ENCODE results near the gene PTCD3.

PTCD3 gene

DNA sequence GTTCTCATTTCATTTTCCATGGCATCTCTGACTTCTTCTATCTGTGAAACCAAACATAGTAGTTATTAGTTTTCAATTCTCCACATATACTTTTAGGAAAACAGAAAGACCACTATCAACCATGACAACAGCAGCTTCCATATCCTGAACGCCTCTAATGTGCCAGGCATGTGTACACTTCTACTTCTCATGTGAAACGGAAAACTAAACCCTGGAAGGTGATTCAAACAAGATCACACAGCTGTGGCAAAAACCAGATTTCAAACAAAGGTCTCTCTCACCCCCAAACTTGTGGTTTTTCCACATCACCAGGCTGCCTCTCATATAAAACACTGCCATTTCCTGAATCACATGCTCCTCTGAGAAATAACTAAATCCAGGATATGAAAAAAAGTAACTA lies 41.8 kb downstream of the PTCD3 start:
- no peak for DNase-seq

GRCh38 chr2:86150502-86150901 lies 44.5 kb downstream of the PTCD3 start:
- no peak for DNase-seq

DNA sequence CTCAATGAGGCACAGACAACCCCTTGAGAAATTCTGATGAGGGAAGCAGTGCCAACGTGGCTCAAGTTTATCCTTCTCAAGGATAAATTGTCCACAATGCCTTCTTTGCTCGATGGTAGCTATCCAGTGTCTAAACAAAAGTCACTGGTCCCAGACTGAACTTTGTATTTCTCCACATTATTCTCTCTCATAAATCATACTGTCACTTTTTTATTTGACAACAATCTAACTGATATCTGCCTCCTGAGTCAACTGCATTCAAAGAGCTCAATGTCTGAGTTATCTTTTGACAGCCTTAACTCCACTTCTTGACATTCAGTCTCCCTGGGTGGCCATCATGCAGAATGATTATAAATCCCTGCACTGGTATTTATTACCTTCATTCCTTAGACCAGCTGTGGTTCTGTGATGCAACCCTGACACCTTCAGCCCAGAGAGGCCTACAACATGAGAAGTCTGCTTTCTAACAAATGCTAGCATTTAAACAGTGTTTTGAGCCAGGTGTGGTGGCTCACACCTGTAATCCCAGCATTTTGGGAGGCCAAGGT lies 51.0 kb downstream of the PTCD3 start:
- no peak for DNase-seq

DNA sequence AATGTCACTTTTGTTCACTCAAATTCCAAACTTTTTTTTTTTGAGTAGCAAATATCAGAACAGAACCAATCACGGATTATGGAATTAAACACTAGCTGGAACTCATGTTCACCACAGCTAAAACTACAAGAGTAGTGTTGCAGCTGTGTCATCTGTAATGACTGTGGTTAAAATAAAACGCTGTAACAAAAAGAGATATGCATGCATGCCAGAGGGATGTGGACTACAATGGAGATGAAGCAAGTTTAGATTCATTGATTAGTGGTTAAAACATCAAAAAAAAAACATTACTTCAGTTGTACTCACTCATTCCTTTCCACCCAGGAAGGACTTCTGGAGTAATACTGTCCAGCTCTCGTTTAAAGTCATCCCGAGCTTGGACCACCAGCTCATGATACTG lies 52.3 kb downstream of the PTCD3 start:
- DNase-seq = no peak

DNA sequence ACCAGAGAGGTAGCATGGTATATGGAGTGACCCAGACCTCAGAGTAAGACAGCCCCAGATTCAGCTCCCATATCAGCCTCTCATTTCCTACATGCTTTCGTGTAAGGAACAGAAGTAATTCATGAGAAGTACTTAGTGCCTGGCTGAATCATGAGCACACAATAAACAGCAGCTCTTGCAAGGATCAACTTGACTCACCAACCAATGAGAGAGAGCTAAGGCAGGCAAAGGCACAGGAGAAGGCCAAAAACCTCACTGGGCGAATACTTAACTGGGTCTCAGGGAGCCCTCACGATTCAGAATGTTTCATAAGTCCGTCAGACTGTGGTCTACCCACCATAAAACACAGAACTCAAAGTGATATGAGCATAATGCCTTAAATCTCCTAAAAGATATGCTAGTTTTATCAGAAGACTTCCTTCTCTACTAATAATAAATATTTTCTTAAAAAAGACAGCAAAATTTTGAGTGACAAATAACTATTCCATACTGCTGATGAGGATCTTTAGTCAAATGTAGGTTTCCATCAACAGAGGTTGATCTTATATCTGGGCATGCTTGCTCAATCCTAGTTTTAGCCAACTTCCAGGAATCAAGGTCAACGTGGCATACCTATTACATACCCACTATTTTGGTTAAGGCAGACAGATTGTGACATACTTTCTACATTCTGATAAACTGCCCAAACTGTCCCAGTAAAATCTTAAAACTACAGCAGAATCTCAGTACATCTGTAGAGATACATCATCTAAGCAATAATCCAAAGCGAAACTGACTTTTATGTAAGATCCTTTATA lies 54.3 kb downstream of the PTCD3 start:
- no peak for DNase-seq

DNA sequence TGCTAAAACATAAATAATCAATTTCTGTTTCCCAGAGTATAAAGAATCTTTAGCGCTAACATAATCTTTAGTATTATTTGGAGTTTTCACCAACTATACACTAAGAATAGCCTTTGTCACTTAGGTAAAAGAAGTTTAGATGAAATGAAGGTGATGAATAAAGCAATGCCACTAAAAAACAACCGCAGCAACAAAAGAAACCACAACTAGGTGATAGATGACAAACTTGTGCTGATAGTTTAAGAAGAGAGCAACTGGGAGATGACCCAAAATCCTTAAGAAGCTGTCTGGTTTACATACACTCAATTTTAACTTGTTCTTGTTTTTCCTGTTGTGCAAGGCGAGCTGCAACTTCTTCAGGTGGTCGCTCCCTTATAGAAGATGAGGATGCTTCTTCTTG lies 64.4 kb downstream of the PTCD3 start:
- DNase-seq = no peak

- DNase-seq = no peak
These were observed 65.3 kb downstream of the PTCD3 start for GRCh38 chr2:86171295-86171694.

GRCh38 chr2:86172610-86173009 lies 66.6 kb downstream of the PTCD3 start:
- no peak for DNase-seq

DNA sequence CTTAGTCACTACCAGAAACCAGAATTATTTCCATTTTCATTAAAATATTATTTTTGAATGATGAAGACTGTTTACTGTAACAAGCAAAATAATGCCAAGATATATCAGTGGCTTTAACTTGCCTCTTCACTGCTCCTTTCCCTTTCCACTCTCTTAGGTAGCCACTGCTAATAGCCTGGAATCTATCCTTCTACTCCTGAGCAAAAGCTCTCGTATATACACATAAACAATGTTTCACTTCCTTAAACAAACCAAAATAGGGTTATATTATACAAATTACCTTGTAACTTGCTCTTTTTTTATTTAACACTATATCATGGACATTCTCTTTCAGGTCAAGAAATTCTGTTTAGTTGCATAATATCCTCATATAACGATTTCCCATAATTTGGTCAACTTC lies 68.4 kb downstream of the PTCD3 start:
- DNase-seq = no peak

- DNase-seq = no peak
These were observed 69.8 kb downstream of the PTCD3 start for GRCh38 chr2:86175828-86176227.

DNA sequence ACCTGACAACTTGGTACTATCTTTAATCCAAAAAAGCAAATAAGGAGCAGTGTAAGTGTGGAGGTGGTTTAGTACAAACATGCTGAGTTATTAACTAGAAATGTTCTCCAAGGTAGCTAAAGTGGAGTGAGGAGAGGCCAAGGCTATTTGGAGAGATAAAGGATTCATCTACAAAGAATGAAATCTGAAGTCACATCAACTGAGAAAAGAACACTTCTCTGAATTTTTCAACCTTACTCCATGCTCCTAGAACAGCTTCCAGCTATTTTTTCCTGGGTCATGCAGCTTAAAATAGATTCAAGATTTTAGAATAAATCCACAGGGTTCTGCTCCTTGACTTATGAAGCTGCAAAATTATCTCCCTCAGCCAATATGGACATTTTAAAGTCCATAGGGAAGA lies 70.6 kb downstream of the PTCD3 start:
- DNase-seq = no peak

DNA sequence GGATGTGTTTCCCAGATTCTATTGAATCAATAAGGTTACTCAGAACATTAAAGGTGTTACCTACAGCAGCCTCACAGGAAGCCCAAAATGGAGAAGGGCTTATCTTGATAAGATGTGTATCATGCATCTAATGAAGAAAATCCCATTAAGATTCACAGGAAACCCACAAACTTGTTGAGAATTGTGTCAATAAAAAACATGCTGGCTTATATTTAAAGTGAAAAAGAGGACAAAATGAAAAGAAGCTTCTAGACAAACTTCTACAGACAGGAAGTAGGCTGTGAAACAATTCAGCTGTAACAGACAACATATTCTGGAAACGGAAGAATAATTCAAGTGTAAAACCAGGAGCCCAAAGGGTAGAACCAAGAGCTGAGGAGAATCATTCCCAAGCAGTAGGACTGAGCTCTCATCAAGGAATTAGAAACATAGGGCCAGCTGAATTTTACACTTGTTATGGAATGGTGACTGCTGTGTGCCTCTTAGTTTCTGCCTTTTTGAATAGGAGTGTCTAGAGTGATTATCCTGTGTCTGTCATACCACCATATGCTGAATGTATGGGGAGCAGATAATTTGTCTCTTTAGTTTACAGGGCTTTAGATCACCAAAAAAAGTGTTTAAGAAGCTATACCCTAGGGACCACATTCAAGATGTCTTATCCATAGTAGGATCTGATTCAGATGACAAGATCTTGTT lies 79.6 kb downstream of the PTCD3 start:
- no peak for DNase-seq

- DNase-seq = peak in 1 of 2 experiments; percentile 13
These were observed 80.4 kb downstream of the PTCD3 start for GRCh38 chr2:86186431-86186830.

DNA sequence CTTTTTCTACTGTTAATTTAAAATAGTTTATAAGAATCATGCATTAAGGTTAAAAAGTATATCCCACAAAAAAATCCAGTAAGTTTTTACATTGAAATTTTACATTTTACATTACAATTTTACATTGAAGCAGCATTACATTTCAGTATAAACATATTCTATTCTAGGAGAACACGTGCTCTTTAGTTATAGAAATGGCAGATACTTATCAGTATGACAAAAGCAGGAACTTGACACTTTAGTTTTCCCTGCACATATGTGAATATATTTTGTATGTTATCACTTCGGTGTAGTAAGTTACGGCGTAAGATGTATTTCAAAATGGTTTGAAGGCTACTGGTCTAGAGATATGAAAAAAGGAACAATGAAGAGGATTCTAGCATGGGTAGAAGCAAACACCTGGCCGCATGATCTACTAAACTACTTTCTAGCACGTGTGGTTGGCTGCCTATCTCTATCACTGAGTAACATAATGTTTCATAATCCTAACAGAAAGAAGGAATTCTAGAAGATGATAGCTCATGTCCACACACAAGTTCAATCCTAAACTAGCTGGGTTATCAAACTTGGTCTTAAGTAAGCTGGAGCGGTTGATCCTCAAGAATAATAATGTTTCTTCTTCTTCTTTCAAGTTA lies 83.9 kb downstream of the PTCD3 start:
- DNase-seq = no peak
